ENCODE measurements around the gene BCAS1.

BCAS1 gene

DNA sequence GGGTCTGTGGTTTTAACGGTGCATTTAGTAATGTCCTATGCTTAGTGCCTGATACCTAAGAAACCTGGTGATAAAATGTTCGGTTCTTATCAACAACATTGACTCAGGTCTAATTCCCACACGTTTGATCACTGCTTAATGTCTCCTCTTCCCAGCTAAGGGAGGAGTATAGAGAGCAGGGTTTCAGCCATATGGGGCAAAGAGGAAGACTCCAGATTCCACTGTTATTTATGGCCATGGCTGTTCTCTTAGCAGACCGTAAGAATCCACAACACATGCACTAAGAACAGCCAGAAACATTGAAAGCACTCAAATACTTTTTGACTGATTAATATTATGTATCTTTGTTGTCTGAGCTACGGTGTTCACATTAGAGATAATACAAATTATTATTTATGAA lies 112.1 kb downstream of the BCAS1 start:
- no peaks in the 10 kb centered on the region for H3K9me2 ChIP-seq (ENCODE audit: low read depth, low read length)
- no peak overlapping the region for H3K9ac ChIP-seq (ENCODE audit: low read length)
- H2AFZ ChIP-seq (ENCODE audit: low read length), result no peak overlapping the region
- peaks cover 3% of the 10 kb centered on the region; the same call in 1 of the 2 replicates for H3K9me3 ChIP-seq (ENCODE audit: low read length)
- H3K4me3 ChIP-seq (ENCODE audit: low read depth, low read length, poor library complexity, severe bottlenecking), result no peak overlapping the region
- no peaks in the 10 kb centered on the region for H4K20me1 ChIP-seq (ENCODE audit: insufficient read depth, low read length)
- H3K27me3 ChIP-seq (ENCODE audit: insufficient read depth, low read length), result no peaks in the 10 kb centered on the region
- TF ChIP-seq, protein P1, sequence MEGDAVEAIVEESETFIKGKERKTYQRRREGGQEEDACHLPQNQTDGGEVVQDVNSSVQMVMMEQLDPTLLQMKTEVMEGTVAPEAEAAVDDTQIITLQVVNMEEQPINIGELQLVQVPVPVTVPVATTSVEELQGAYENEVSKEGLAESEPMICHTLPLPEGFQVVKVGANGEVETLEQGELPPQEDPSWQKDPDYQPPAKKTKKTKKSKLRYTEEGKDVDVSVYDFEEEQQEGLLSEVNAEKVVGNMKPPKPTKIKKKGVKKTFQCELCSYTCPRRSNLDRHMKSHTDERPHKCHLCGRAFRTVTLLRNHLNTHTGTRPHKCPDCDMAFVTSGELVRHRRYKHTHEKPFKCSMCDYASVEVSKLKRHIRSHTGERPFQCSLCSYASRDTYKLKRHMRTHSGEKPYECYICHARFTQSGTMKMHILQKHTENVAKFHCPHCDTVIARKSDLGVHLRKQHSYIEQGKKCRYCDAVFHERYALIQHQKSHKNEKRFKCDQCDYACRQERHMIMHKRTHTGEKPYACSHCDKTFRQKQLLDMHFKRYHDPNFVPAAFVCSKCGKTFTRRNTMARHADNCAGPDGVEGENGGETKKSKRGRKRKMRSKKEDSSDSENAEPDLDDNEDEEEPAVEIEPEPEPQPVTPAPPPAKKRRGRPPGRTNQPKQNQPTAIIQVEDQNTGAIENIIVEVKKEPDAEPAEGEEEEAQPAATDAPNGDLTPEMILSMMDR (IDR thresholded peaks at IDR 0.05; ENCODE audit: low read length), result no peak
- no peak for TF ChIP-seq EZH2 (IDR thresholded peaks at IDR 0.05; ENCODE audit: borderline replicate concordance, low read length)
- H3K36me3 ChIP-seq (ENCODE audit: insufficient read depth, low read length), result no peaks in the 10 kb centered on the region
- no peaks in the 10 kb centered on the region for H3K4me1 ChIP-seq (ENCODE audit: insufficient read depth, low read length, severe bottlenecking)
- no peak overlapping the region for H3K4me2 ChIP-seq (ENCODE audit: low read length)
- no peaks in the 10 kb centered on the region for H3F3A ChIP-seq (ENCODE audit: insufficient read depth, low read length)
- no peaks in the 10 kb centered on the region for H3K79me2 ChIP-seq (ENCODE audit: insufficient read depth, low read length)
- no peak overlapping the region for H3K27ac ChIP-seq (ENCODE audit: low read depth, low read length, poor library complexity, severe bottlenecking)

DNA sequence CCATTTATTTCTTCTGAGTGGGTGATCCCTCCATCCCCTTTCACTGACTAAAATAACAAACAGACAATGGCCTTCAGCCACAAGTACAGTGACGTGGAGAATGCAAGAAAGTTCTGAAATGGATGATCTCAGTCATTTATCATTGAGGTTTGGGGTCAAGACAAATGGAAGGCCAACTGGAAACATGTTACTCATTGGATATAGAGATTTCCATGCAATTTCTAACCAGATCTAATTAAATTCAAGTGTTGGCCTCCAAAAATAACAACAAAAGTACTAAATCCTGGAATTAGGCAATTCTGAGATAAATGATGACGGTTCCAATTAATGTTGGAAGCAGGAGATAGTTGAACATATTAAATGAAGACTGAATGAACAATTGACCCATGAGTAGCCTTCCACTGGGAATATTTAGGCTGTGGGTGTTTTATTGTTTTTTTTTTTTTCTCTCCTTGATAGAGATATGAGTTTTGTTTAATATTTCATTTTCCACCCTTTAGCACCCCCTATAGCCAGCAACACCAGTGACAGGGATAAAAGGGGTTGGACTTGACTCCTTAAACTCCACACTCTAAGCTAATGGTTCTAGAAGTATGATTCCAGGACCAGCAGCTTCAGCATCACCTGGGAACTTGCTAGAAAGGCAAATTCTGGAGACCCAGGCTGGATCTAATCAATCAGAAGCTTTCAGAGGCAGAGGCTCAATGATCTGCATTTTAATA lies 112.8 kb downstream of the BCAS1 start:
- Histone ChIP-seq H3K36me3 (ENCODE audit: insufficient read depth, low read length) (no peaks in the 10 kb centered on the region; the same call in 1 of the 2 replicates), H3K79me2 (ENCODE audit: insufficient read depth, low read length) (no peaks in the 10 kb centered on the region), H3F3A (ENCODE audit: insufficient read depth, low read length) (no peaks in the 10 kb centered on the region), H4K20me1 (ENCODE audit: insufficient read depth, low read length) (no peaks in the 10 kb centered on the region), H3K4me2 (ENCODE audit: low read length) (no peak overlapping the region), H3K27me3 (ENCODE audit: insufficient read depth, low read length) (no peaks in the 10 kb centered on the region), H3K4me3 (ENCODE audit: low read depth, low read length, poor library complexity, severe bottlenecking) (no peak overlapping the region), H3K4me1 (ENCODE audit: insufficient read depth, low read length, severe bottlenecking) (no peaks in the 10 kb centered on the region), H3K27ac (ENCODE audit: low read depth, low read length, poor library complexity, severe bottlenecking) (no peak overlapping the region), H3K9me2 (ENCODE audit: low read depth, low read length) (no peaks in the 10 kb centered on the region), H2AFZ (ENCODE audit: low read length) (no peak overlapping the region), H3K9me3 (ENCODE audit: low read length) (peaks cover 5% of the 10 kb centered on the region; the same call in 1 of the 2 replicates), H3K9ac (ENCODE audit: low read length) (no peak overlapping the region)
- no peak for TF ChIP-seq EZH2 (IDR thresholded peaks at IDR 0.05; ENCODE audit: borderline replicate concordance, low read length)
- TF ChIP-seq, protein P1 (IDR thresholded peaks at IDR 0.05; ENCODE audit: low read length), result peak; percentile 35

DNA sequence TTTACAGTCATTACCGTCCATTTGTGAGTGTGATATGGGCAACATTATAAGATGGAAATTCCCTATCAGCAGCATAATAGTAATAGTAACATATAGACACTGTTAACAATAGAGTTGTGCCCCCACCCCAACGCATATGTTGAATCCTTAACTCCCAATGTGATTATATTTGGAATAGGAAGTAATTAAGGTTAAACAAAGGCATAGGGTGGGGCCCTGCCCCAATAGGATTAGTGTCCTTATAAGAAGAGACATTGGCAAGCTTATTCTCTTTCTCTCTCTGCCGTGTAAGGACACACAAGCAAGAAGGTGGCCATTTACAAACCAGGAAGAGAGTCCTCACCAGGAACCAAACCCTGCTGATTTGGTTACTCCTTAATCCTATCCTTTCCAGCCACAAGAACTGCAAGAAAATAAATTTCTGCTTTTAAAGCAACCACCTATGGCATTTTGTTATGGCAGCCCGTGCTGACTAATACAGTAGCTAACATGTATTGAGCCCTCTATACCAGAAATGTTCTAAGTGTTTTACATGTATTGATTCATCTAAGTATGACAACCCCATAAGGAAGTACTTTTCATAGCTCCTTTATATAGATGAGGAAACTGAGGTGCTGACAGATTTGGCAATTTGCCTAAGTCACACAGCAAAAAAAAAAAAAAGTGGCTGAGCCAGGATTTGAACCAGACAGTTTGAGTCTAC lies 114.2 kb downstream of the BCAS1 start:
- Histone ChIP-seq H2AFZ (ENCODE audit: low read length) (no peak overlapping the region), H3K4me3 (ENCODE audit: low read depth, low read length, poor library complexity, severe bottlenecking) (no peak overlapping the region), H3K79me2 (ENCODE audit: insufficient read depth, low read length) (no peaks in the 10 kb centered on the region), H3K36me3 (ENCODE audit: insufficient read depth, low read length) (no peaks in the 10 kb centered on the region; the same call in 1 of the 2 replicates), H3K9me3 (ENCODE audit: low read length) (peaks cover 5% of the 10 kb centered on the region; the same call in 1 of the 2 replicates), H4K20me1 (ENCODE audit: insufficient read depth, low read length) (no peaks in the 10 kb centered on the region), H3F3A (ENCODE audit: insufficient read depth, low read length) (no peaks in the 10 kb centered on the region), H3K4me2 (ENCODE audit: low read length) (no peak overlapping the region), H3K27me3 (ENCODE audit: insufficient read depth, low read length) (no peaks in the 10 kb centered on the region), H3K4me1 (ENCODE audit: insufficient read depth, low read length, severe bottlenecking) (no peaks in the 10 kb centered on the region), H3K9ac (ENCODE audit: low read length) (no peak overlapping the region), H3K27ac (ENCODE audit: low read depth, low read length, poor library complexity, severe bottlenecking) (no peak overlapping the region), H3K9me2 (ENCODE audit: low read depth, low read length) (no peaks in the 10 kb centered on the region)
- no peak for TF ChIP-seq EZH2 (IDR thresholded peaks at IDR 0.05; ENCODE audit: borderline replicate concordance, low read length)
- TF ChIP-seq, protein P1 (IDR thresholded peaks at IDR 0.05; ENCODE audit: low read length), result no peak
